ENCODE data around the gene ITIH5.

- no peak for TF ChIP-seq CTCF (IDR thresholded peaks at IDR 0.05)
- no peak for TF ChIP-seq POLR2A (IDR thresholded peaks at IDR 0.05)
Measured at GRCh38 chr10:7553531-7553930, 113.2 kb downstream of the ITIH5 start.
